ENCODE data around the gene AGAP3.
"Not testable (repeated sequence)": the region's sequence is repeated elsewhere in the genome, so short reads cannot be mapped to it uniquely, and the experiment has no call there.

The AGAP3 gene

DNA sequence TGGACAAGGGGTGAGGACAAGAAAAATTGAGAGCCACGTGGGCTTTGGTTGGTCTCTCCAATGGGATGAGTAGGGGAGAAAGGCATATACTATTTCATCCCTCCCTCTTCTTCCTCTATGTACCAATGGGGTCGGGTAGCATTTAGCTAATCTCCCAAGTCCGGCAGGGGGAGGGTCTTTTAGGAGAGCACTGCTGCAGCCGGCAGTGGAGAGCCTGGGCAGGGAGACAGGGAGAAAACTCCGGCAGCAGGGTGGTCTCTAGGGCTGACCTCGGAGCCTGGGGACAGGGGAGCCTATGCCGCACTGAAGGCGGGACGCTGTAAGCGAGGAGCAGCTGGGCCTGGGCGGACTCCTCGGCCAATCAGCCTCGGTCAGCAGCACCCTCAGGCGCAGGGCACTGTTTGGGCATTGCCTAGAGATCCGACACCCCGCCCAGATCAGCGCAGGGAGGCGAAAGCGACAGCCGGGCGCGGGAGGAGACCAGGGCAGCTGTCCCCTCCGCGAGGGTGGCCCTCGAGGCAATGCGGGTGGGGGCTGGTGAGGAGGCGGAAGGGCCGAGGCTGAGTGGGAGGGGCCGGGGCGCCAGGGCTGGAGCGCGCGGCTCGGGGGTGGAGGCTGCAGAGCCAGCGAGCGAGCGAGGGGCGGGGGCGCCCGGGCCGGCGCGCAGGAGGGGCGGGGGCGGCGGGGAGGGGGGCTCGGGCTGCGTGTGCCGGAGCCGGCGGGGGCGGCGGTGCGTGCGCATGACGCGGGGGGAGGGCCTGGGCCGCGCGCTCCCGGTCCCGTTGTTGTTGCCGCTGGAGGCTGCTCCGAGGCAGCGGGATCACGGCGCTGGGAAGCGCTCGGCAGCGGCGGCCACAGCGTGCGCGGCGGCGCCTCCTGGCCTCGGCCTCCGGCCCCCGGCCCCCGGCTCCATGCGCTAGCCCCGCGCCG, at the start of gene AGAP3:
Gene AGAP3, plus strand, starts transcription at position 785 of the 930 bp plus-strand sequence. CDS start 267 bp downstream, outside the sequence.
- DNase-seq, result peak; percentile 90

DNA sequence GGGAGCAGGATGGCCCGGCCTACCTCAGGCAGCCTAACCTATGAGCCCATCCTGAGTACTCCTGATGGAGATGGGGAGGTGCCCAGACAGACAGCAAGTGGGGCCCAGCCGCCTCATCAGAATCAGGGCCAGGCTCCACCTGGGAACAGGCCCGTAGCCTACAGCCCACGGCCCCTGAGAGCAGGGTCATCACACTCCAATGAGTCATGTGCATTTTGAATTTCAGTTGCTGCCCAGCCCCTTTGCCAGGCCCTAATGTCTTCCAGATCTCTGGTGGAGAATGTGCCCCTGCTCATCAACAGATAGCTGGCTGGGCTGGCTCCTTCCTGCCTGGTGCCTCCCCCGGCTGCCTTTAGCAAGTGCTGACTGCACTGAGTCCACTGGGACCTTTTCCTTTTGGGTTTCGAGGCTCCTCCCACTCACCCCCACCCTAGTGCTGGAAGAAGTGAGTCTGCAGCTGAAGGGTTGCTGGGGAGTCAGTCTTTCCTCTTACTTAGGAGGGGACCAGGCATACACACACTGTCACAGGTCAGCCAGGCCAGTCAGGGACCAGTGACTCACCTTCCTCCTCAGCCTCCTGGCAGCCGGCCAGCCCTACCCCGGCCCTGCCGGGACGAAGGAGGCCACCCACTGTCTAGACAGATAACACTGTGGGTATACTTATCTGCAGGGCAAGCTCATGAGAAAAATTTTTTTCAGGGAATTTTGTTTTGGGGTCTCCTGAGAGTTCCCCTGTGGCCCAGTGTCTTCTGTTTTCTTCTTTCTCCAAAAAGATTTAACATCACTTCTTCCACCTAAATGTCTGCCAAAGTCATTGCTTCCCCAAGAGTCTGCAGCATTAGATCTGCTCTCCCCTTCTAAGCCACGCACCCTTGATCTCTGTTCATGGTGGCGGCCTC, 47.1 kb upstream of the AGAP3 start:
- DNase-seq, result peak; percentile 92

DNA sequence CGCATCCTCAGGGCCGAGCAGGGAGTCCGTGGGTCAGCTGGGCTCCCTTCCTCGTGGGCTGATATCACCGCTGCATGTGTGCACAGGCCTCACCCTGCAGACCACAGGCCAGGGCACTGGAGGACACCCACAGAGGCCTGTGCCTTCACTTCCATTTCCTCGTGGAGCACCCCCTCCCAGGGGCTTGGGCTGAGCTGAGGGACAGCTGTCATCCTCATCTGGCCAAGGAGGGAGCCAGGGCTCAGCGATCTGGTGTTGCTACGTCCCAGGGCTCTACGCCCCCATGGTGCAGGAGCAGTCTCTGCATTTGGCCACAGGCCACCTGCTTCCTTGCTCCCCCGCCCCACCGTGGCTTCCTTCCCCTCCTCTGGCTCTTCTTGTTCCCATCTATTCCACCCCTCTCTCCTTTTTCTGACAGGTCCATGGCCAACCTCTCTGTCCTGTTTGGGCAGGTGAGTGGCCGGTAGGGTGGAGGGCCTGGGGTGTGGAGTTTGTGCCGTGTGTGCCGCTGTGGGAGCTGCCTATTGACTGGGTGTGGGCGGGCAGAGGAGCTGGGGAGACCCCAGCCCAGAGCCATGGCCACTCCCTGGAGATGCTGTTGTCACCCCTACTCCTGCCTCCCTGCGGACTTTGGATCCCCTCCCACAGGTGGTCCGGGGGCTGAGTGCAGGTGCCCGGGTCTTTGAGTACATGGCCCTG, 46.3 kb upstream of the AGAP3 start:
- no peak for DNase-seq

GRCh38 chr7:151040616-151041375, 45.5 kb upstream of the AGAP3 start:
- no peak for DNase-seq

DNA sequence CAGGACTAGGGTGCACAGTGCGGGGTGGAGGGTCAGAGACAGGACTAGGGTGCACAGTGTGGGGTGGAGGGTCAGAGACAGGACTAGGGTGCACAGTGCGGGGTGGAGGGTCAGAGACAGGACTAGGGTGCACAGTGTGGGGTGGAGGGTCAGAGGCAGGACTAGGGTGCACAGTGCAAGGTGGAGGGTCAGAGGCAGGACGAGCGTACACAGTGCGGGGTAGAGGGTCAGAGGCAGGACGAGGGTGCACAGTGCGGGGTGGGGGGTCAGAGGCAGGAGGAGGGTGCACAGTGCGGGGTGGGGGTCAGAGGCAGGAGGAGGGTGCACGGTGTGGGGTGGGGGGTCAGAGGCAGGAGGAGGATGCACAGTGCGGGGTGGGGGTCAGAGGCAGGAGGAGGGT, 42.8 kb upstream of the AGAP3 start:
- DNase-seq, result not testable (repeated sequence)

DNA sequence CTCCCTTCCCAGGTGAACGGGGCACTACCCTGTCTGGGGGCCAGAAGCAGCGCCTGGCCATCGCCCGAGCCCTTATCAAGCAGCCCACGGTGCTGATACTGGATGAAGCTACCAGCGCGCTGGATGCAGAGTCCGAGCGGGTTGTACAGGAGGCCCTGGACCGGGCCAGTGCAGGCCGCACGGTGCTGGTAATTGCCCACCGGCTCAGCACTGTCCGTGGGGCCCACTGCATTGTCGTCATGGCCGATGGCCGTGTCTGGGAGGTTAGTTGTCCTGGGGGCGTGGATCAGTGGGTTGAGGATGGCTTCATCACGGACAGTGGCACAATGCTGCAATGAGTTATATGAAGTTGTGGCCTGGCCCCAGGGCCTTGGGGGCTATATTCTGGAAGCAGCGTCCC, 42.3 kb upstream of the AGAP3 start:
- DNase-seq, result no peak

DNA sequence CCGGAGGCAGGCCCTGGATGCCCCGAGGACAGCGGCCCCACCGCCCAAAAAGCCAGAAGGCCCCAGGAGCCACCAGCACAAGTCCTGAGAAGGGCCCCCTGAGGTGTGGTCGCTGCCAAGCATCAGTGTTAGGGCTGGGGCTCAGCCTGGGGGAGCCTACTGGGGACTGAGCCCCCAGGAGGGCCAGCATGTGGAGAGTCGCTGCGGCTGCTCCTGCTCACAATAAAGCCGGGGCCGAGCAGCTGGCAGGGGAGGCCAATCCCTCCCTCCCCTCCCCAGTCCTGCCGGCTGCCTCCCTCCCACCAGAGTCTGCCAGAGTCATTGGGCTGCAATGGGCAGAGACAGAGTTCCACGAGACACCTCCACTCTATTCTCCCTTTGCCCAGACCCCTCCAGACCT, 41.0 kb upstream of the AGAP3 start:
- no peak for DNase-seq

DNA sequence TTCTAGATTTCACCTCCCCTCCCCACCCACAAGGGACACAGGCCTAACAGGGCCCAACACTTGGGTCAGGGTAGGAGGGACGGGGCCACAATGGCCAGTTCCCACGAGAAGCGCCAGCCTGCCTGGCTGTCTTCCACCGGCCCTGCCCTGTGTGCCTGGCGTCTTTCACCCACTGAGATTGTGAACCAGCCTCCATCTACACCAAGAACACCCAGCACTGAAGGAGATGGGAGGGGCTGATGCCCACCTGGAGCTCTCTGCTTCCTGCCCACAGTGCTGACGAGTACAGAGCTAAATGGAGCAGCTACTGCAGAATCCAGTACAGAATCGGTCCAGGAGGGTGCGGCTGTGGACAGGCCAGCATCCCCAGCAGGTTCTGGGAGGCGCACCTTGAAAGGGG, 40.3 kb upstream of the AGAP3 start:
- DNase-seq, result no peak

- DNase-seq, result peak; percentile 54
These were observed 39.4 kb upstream of the AGAP3 start for GRCh38 chr7:151046603-151047573.

DNA sequence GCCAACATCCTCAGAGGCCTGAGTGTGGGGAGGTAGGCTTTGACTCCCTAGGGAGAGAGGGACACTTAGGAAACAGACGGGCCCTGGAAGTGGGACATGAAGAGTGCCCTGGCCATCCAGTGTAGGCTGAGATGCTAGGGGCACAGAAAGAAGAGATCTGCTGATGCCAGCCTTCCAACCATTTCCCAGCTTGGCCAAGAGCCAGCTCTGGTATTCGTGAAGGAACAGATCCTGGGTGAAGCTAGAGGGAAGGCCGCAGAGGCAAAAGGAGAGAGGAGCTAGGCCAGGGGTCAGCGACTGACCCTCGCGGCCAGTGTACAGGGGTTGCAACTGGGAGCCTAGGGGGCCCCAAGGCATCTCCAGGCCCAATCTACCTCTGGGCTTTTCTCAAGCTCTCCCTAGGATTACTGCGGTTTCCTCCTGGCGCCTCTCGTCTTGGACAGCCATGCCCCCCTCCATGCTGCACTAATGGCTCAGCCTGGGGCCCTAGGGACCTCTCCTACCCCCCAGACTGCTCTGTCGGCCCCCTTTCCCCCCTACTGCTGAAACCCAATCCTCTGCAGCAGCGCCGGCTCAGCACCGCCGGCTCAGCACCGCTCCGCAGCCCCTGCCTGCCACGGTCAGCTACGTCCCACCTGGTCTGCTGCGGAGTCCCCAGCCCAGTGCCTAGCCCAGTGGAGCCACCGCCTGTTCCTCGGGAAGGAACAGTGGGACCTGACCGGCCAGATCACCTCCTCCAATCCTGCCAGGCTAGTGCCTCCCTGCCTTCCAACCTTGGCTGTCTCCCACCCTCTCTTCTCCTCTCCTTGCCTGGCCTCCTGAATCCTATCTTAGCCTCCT, 38.1 kb upstream of the AGAP3 start, which contains the start of gene ASIC3:
Gene ASIC3, plus strand, starts transcription at position 556 of the 840 bp plus-strand sequence. CDS start 355 bp downstream, outside the sequence.
- no peak for DNase-seq

GRCh38 chr7:151048911-151049463, 37.3 kb upstream of the AGAP3 start:
- DNase-seq, result no peak

DNA sequence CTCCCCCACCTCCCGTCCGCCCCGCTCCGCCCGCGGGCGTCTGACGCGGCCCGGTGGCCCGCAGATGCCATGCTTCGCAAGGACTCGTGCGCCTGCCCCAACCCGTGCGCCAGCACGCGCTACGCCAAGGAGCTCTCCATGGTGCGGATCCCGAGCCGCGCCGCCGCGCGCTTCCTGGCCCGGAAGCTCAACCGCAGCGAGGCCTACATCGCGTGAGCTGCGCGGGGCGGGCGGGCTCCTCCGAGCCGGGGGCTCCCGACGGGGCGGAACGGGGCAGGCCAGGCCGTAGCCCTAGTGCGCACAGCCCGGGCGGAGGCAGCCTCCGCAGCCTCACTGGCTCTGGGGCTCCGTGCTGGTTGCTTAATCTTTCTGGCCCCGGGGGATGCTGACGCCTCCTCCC, 35.2 kb upstream of the AGAP3 start:
- DNase-seq, result no peak

DNA sequence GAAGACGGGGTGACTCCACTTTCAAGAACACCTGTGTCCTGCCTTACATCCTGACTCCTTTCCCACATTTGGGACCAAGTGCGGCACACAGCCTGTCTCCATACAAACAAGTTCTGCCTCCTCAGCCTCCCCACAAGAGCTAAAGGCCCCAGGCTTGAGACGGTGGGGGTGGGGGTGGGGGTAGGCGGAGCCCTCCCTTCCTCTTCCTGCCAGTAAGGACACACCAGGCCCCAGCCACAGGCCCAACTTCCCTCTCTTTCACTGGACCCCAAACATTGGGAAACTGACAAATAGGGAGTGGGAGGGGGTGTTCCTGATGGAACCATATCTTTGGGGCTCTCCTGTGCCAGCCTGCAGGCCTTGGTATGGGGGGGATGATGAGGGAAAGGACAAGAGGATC, 33.2 kb upstream of the AGAP3 start:
- DNase-seq, result no peak

- DNase-seq, result no peak
These were observed 32.5 kb upstream of the AGAP3 start for GRCh38 chr7:151053751-151054150.

DNA sequence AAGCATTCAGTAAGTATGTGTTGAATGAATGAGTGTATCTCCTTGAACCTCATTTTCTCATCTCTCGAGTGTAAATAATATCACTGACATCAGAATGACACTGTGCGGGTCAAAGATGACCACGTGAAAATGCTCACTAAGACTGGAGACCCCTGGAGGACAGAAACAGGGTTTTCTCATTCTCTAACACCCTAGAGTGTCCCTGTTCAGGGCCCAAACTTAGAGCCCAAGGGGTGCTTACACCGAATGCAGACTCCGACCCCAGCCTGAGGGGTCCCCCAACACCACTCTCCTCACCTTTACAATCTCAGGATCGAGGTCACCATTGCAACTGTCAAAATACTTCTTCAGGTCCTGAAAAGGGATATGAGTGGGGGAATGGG, 30.0 kb upstream of the AGAP3 start:
- no peak for DNase-seq

- no peak for DNase-seq
These were observed 29.4 kb upstream of the AGAP3 start for GRCh38 chr7:151056666-151057505.

GRCh38 chr7:151057506-151057988, 28.7 kb upstream of the AGAP3 start, which contains the start of gene CDK5:
Gene CDK5 (minus strand): TSS chr7:151057897. CDS start chr7:151057848, 49 bp downstream.
- DNase-seq, result no peak
